DND-41 (cell line): ENCODE results near the gene CRAMP1.

ENCODE experiments used
- ATAC-seq: fragments of 200-7000 bp; cut with Tn5 transposase; 3 replicates; pipeline ENCODE4 v1.9.1; 2021; ENCODE audit warnings: low read depth; ENCODE audit not compliant: insufficient read depth
- DNase-seq: peaks from one replicate; pipeline ENCODE4 v3.0.0-alpha.2; 2020
- H2AFZ ChIP-seq: 2 replicates; pipeline ENCODE4 v1.6.0; 2012; ENCODE audit warnings: low read depth, low read length
- H3K27ac ChIP-seq: 2 replicates; pipeline ENCODE4 v1.5.1; 2012; ENCODE audit warnings: low read length, inconsistent platforms
- H3K27me3 ChIP-seq: fragments of 200-600 bp; sonication (generic); 2 replicates; pipeline ENCODE4 v1.6.0; 2012; ENCODE audit warnings: low read length, mild to moderate bottlenecking, inconsistent platforms; ENCODE audit not compliant: insufficient read depth, poor library complexity
- H3K36me3 ChIP-seq: 2 replicates; pipeline ENCODE4 v1.5.1; 2012; ENCODE audit warnings: low read length, inconsistent platforms; ENCODE audit not compliant: insufficient read depth
- H3K4me1 ChIP-seq: 2 replicates; pipeline ENCODE4 v1.5.1; 2012; ENCODE audit warnings: mild to moderate bottlenecking, low read length; ENCODE audit not compliant: insufficient read depth
- H3K4me2 ChIP-seq: 2 replicates; pipeline ENCODE4 v1.6.0; 2012; ENCODE audit warnings: mild to moderate bottlenecking, moderate library complexity, low read length, inconsistent platforms; ENCODE audit not compliant: insufficient read depth
- H3K4me3 ChIP-seq, 2 experiments: fragments of 200-600 bp in 1 of 2; shearing (Covaris generic) in 1 of 2; 2 replicates each; pipeline ENCODE4 v1.5.1; 2012 to 2016; ENCODE audit warnings: inconsistent platforms in 2 of 2, low read length in 2 of 2, mild to moderate bottlenecking in 2 of 2, low read depth in 1 of 2, moderate library complexity in 1 of 2
- H3K79me2 ChIP-seq: 2 replicates; pipeline ENCODE4 v1.6.0; 2012; ENCODE audit warnings: low read length, inconsistent platforms; ENCODE audit not compliant: insufficient read depth
- H3K9ac ChIP-seq: 2 replicates; pipeline ENCODE4 v1.6.0; 2012; ENCODE audit warnings: low read depth, mild to moderate bottlenecking, inconsistent platforms, low read length, moderate library complexity
- H3K9me3 ChIP-seq: 2 replicates; pipeline ENCODE4 v1.5.1; 2012; ENCODE audit warnings: low read length, moderate library complexity, mild to moderate bottlenecking, inconsistent platforms; ENCODE audit not compliant: insufficient read depth, severe bottlenecking
- H4K20me1 ChIP-seq: 2 replicates; pipeline ENCODE4 v1.6.0; 2012; ENCODE audit warnings: low read length; ENCODE audit not compliant: insufficient read depth
- EZH2 ChIP-seq: IDR thresholded peaks from 3 replicates; pipeline ENCODE4 v1.6.1; 2012; ENCODE audit warnings: borderline replicate concordance, low read depth, mild to moderate bottlenecking, moderate library complexity, low read length, inconsistent platforms; ENCODE audit not compliant: severe bottlenecking
- TF ChIP-seq, protein P1 (sequence below): IDR thresholded peaks from 2 replicates; pipeline ENCODE4 v1.5.1; 2012; ENCODE audit warnings: borderline replicate concordance, low read length, moderate library complexity, mild to moderate bottlenecking; ENCODE audit not compliant: poor library complexity, severe bottlenecking; ENCODE audit errors: extremely low read depth

Gene CRAMP1

GRCh38 chr16:1689853-1690252, 77.7 kb downstream of the CRAMP1 start:
- ATAC-seq = no peak
- Histone ChIP-seq H4K20me1 (peaks cover 58% of the 10 kb centered on the region), H3K27ac (no peak overlapping the region), H3K4me3 (no peak overlapping the region), H3K36me3 (peaks cover 98% of the 10 kb centered on the region), H3K79me2 (peaks cover 98% of the 10 kb centered on the region), H3K27me3 (no peaks in the 10 kb centered on the region), H3K9me3 (no peaks in the 10 kb centered on the region), H3K4me1 (no peaks in the 10 kb centered on the region), H3K4me2 (no peak overlapping the region), H3K9ac (no peak overlapping the region), H2AFZ (no peak overlapping the region)
- no peak for TF ChIP-seq EZH2
- TF ChIP-seq, protein P1, sequence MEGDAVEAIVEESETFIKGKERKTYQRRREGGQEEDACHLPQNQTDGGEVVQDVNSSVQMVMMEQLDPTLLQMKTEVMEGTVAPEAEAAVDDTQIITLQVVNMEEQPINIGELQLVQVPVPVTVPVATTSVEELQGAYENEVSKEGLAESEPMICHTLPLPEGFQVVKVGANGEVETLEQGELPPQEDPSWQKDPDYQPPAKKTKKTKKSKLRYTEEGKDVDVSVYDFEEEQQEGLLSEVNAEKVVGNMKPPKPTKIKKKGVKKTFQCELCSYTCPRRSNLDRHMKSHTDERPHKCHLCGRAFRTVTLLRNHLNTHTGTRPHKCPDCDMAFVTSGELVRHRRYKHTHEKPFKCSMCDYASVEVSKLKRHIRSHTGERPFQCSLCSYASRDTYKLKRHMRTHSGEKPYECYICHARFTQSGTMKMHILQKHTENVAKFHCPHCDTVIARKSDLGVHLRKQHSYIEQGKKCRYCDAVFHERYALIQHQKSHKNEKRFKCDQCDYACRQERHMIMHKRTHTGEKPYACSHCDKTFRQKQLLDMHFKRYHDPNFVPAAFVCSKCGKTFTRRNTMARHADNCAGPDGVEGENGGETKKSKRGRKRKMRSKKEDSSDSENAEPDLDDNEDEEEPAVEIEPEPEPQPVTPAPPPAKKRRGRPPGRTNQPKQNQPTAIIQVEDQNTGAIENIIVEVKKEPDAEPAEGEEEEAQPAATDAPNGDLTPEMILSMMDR = no peak
- DNase-seq = no peak

DNA sequence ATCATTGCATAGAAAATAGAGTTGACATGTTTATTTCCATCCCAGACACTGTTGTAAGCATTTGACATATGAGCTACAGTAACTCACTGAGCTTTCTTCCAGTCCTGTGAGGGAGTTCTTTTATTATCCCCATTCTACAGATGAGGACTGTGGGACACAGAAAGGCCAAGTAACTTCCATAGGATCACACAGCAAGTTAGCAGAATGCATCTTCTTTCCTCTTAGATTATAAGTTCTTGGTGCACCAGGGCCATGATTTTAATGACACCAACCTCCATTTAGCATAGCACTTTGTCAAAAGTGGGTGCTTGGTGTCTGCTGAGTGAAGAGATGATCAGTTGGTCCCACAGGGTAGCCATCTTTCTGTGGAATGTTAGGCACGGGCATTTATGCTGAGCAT, 78.7 kb downstream of the CRAMP1 start:
- Histone ChIP-seq H3K4me2 (no peak overlapping the region), H4K20me1 (peaks cover 52% of the 10 kb centered on the region), H3K9ac (no peak overlapping the region), H3K4me3 (no peak overlapping the region), H3K27ac (no peak overlapping the region), H3K4me1 (no peaks in the 10 kb centered on the region), H3K79me2 (peaks cover 95% of the 10 kb centered on the region), H3K9me3 (no peaks in the 10 kb centered on the region), H3K36me3 (peaks cover 97% of the 10 kb centered on the region), H2AFZ (no peak overlapping the region), H3K27me3 (no peaks in the 10 kb centered on the region)
- TF ChIP-seq, protein P1 = no peak
- no peak for TF ChIP-seq EZH2
- no peak for ATAC-seq
- DNase-seq = no peak

DNA sequence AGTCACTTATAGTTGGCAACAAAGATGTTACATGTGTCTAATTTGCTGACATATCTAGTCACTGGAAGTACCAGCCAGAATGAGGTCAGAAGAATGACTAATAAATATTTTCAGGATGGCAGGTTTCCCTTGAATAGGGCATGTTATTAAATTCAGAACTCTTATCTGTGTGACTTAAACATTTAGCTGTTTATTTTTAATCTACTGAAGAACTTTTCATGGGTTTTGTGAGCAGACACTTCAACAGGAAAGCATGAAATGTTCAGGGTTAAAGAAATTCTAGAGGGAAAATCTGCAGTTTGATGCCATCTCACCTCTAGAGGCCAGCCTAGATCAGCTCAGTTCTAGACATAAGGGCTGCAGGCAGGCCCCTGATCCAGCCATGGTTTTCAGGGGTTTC, 79.1 kb downstream of the CRAMP1 start:
- no peak overlapping the region for H2AFZ ChIP-seq
- no peak for ATAC-seq
- no peak for DNase-seq
- H3K27me3 ChIP-seq = no peaks in the 10 kb centered on the region
- peaks cover 98% of the 10 kb centered on the region for H3K36me3 ChIP-seq
- no peaks in the 10 kb centered on the region for H3K4me1 ChIP-seq
- no peak overlapping the region for H3K4me2 ChIP-seq
- peaks cover 91% of the 10 kb centered on the region for H3K79me2 ChIP-seq
- H3K9me3 ChIP-seq = no peaks in the 10 kb centered on the region
- no peak overlapping the region for H3K4me3 ChIP-seq
- no peak overlapping the region for H3K9ac ChIP-seq
- no peak overlapping the region for H3K27ac ChIP-seq
- no peak for TF ChIP-seq EZH2
- TF ChIP-seq, protein P1 = no peak
- H4K20me1 ChIP-seq = peaks cover 51% of the 10 kb centered on the region

DNA sequence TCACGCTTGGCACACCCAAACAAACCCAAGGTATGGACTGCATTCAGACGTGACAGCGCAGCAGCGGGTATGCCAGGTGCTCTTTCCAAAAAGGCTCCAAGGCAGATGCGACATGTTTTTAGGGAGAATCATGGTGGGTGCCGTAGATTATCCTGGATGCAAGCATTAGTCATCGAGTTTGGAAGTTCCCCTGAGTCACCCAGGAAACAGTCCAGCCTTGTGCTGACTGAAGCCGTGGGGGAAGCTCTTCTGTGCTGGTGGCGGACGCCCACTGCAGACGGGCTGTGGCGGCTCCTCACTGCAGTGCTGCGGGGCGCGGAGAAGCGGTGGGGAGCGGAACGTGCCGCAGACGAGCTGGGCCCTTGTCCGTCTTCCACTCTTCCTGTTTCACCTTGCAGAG, 79.8 kb downstream of the CRAMP1 start:
- Histone ChIP-seq H3K79me2 (peaks cover 85% of the 10 kb centered on the region), H3K36me3 (peaks cover 98% of the 10 kb centered on the region), H3K4me3 (no peak overlapping the region), H3K27ac (no peak overlapping the region), H3K9me3 (no peaks in the 10 kb centered on the region), H3K4me1 (no peaks in the 10 kb centered on the region), H4K20me1 (peaks cover 51% of the 10 kb centered on the region), H2AFZ (no peak overlapping the region), H3K9ac (no peak overlapping the region), H3K4me2 (no peak overlapping the region), H3K27me3 (no peaks in the 10 kb centered on the region)
- TF ChIP-seq EZH2 = no peak
- TF ChIP-seq, protein P1 = no peak
- no peak for DNase-seq
- no peak for ATAC-seq
